GM19025 (cell line): ENCODE data around the gene C19orf33.
A peak's percentile ranks its signal among the peaks of the same experiment; 100 is the strongest.
"Not testable (repeated sequence)": the region's sequence is repeated elsewhere in the genome, so short reads cannot be mapped to it uniquely, and the experiment has no call there.

Experiments
- ATAC-seq: cut with Tn5 transposase; IDR thresholded peaks from one replicate; pipeline ENCODE4 v1.9.1; 2021; ENCODE audit warnings: mild to moderate bottlenecking, low read depth, moderate library complexity; ENCODE audit not compliant: unreplicated experiment

The C19orf33 gene

GRCh38 chr19:38335949-38336637, 32.0 kb downstream of the C19orf33 start:
- ATAC-seq, result peak; percentile 56

- peak; percentile 42 for ATAC-seq
Measured at GRCh38 chr19:38336638-38337359, 32.7 kb downstream of the C19orf33 start.

- no peak for ATAC-seq
Measured at GRCh38 chr19:38337360-38337653, 33.3 kb downstream of the C19orf33 start.

GRCh38 chr19:38339011-38339410, 35.0 kb downstream of the C19orf33 start:
- not testable (repeated sequence) for ATAC-seq

GRCh38 chr19:38340927-38341326, 36.9 kb downstream of the C19orf33 start:
- ATAC-seq, result no peak

GRCh38 chr19:38346837-38347236, 42.8 kb downstream of the C19orf33 start:
- ATAC-seq, result no peak

GRCh38 chr19:38350883-38351282, 46.8 kb downstream of the C19orf33 start:
- no peak for ATAC-seq

- ATAC-seq, result no peak
Measured at GRCh38 chr19:38351865-38352395, 47.9 kb downstream of the C19orf33 start.

- ATAC-seq, result no peak
Measured at GRCh38 chr19:38352611-38353010, 48.6 kb downstream of the C19orf33 start.
